ENCODE results near the gene KCTD11.

DNA sequence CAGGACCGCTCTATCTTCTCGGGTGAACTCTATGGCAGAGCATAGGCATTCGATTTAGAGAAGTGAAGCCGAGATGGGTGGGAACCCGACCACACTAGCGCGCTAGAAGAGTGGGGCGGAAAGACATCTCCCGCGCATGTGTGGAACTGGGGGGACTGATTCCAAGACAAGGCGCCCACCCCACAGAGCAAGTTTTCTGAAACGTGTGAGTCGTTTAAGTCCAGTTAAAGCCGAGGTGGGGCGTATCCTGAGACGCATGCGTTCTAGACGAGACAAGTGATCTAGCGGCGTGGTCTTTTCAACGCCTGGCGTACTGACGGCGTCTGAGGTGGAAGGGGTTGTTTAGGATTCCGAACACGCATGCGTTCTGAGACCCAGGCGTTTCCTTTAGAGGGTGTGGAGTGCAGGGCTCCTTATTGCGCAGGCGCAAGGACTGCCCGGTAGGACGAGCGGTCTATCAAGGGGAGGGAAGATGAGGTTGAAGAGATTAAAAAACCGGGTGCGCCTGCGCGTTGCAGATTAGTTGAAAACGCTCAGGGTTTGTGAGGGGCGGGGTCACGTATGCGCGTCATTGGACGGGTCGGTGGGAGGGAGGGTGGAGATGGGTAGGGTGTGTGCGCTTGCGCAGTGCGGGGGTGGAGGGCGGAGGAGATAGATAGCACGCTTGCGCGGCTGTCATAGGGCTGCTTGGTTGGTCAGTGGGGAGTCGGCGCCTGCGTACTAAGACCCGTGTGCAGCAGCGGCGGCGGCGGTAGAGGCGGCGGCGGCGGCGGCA is 44.9 kb upstream of the KCTD11 start, which contains the start of gene EIF5A:
- TF ChIP-seq CTCF (IDR thresholded peaks at IDR 0.05; ENCODE audit: low read depth, low read length) (no peak), EZH2phosphoT487 (IDR thresholded peaks at IDR 0.05; ENCODE audit: low read depth) (no peak)
